Measurements from ENCODE around the gene DSCAML1. TPM values are rescaled to one million over a fixed set of nuclear protein-coding genes. Genes with fewer than 3 reads are reported as not detected.

The DSCAML1 gene
- total RNA-seq, 1 experiment from 2014 or later = 0.90 TPM

DNA sequence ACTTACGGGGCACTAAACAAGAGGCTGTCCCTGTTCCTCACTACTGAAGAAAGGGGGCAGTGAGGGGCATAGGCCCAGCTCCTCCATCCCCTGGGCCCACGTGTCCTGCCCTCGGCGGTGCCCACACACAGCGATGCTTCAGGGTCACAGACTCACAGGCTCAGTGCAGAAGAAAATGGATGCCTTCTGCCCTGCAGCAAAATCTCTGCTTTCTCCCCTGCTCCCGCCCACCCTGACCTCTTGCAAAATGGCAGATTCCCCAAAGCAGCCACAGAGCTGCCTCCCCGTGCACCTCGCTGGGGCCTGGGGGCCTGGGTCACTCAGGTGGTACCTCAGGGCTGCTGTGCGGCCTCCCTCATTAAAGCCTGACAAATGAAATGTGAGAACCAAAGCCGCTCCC is 204.0 kb downstream of the DSCAML1 start:
- Mint-ChIP-seq H3K9me3 (no peaks in the 10 kb centered on the region), H3K4me3 (no peak overlapping the region), H3K27me3 (ENCODE audit: low read depth) (no peaks in the 10 kb centered on the region), H3K36me3 (no peaks in the 10 kb centered on the region), H3K27ac (no peak overlapping the region), H3K4me1 (peaks cover 5% of the 10 kb centered on the region)
- TF ChIP-seq ZNF396 (CRISPR knock-in tag; IDR thresholded peaks at IDR 0.05; ENCODE audit: borderline replicate concordance) = no peak
- no peak for TF ChIP-seq ZBTB21 (CRISPR knock-in tag; IDR thresholded peaks at IDR 0.05; ENCODE audit: borderline replicate concordance)
- no peak for TF ChIP-seq IRF2 (CRISPR knock-in tag; IDR thresholded peaks at IDR 0.05; ENCODE audit: borderline replicate concordance, low read depth)
- no peak for TF ChIP-seq ZNF512 (CRISPR knock-in tag; IDR thresholded peaks at IDR 0.05; ENCODE audit: borderline replicate concordance)
- TF ChIP-seq, protein P1, sequence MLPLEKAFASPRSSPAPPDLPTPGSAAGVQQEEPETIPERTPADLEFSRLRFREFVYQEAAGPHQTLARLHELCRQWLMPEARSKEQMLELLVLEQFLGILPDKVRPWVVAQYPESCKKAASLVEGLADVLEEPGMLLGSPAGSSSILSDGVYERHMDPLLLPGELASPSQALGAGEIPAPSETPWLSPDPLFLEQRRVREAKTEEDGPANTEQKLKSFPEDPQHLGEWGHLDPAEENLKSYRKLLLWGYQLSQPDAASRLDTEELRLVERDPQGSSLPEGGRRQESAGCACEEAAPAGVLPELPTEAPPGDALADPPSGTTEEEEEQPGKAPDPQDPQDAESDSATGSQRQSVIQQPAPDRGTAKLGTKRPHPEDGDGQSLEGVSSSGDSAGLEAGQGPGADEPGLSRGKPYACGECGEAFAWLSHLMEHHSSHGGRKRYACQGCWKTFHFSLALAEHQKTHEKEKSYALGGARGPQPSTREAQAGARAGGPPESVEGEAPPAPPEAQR (CRISPR knock-in tag; IDR thresholded peaks at IDR 0.05) = no peak
- no peak for TF ChIP-seq ETV6 (CRISPR knock-in tag; IDR thresholded peaks at IDR 0.05)
- DNase-seq (ENCODE audit: low spot score) = no peak
- ChIA-PET CTCF (interaction anchor here (1.1 to 1.5 kb wide), 3 partner anchors 100 to 215 kb away, joined by 3 to 5 read pairs (median 5); no protein-coding TSS in a partner anchor), POLR2A (no interaction called here)
- ATAC-seq = no peak

- TF ChIP-seq, protein P2, sequence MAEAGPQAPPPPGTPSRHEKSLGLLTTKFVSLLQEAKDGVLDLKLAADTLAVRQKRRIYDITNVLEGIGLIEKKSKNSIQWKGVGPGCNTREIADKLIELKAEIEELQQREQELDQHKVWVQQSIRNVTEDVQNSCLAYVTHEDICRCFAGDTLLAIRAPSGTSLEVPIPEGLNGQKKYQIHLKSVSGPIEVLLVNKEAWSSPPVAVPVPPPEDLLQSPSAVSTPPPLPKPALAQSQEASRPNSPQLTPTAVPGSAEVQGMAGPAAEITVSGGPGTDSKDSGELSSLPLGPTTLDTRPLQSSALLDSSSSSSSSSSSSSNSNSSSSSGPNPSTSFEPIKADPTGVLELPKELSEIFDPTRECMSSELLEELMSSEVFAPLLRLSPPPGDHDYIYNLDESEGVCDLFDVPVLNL (CRISPR knock-in tag; IDR thresholded peaks at IDR 0.05; ENCODE audit: borderline replicate concordance, low read depth) = no peak
- TF ChIP-seq AFF4 (CRISPR knock-in tag; IDR thresholded peaks at IDR 0.05; ENCODE audit: borderline replicate concordance) (no peak), IRF2 (CRISPR knock-in tag; IDR thresholded peaks at IDR 0.05; ENCODE audit: borderline replicate concordance, low read depth) (no peak), TEAD4 (CRISPR knock-in tag; IDR thresholded peaks at IDR 0.05) (no peak), TCF7 (CRISPR knock-in tag; IDR thresholded peaks at IDR 0.05; ENCODE audit: low read depth) (no peak), ZNF416 (CRISPR knock-in tag; IDR thresholded peaks at IDR 0.05) (no peak), ZNF263 (CRISPR knock-in tag; IDR thresholded peaks at IDR 0.05; ENCODE audit: low read depth) (no peak), SMAD4 (CRISPR knock-in tag; IDR thresholded peaks at IDR 0.05) (no peak), CREB1 (CRISPR knock-in tag; IDR thresholded peaks at IDR 0.05) (no peak), ZNF423 (CRISPR knock-in tag; IDR thresholded peaks at IDR 0.05) (no peak), CREM (CRISPR knock-in tag; IDR thresholded peaks at IDR 0.05) (no peak), MYBL2 (CRISPR knock-in tag; IDR thresholded peaks at IDR 0.05) (no peak)
- TF ChIP-seq, protein P3, sequence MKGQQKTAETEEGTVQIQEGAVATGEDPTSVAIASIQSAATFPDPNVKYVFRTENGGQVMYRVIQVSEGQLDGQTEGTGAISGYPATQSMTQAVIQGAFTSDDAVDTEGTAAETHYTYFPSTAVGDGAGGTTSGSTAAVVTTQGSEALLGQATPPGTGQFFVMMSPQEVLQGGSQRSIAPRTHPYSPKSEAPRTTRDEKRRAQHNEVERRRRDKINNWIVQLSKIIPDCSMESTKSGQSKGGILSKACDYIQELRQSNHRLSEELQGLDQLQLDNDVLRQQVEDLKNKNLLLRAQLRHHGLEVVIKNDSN (CRISPR knock-in tag; IDR thresholded peaks at IDR 0.05) = no peak
- TF ChIP-seq, protein P4, sequence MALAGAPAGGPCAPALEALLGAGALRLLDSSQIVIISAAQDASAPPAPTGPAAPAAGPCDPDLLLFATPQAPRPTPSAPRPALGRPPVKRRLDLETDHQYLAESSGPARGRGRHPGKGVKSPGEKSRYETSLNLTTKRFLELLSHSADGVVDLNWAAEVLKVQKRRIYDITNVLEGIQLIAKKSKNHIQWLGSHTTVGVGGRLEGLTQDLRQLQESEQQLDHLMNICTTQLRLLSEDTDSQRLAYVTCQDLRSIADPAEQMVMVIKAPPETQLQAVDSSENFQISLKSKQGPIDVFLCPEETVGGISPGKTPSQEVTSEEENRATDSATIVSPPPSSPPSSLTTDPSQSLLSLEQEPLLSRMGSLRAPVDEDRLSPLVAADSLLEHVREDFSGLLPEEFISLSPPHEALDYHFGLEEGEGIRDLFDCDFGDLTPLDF (CRISPR knock-in tag; IDR thresholded peaks at IDR 0.05) = no peak
- Mint-ChIP-seq H3K27ac (no peak overlapping the region), H3K27me3 (ENCODE audit: low read depth) (no peaks in the 10 kb centered on the region), H3K4me1 (peaks cover 5% of the 10 kb centered on the region), H3K9me3 (no peaks in the 10 kb centered on the region), H3K36me3 (no peaks in the 10 kb centered on the region), H3K4me3 (no peak overlapping the region)
- ATAC-seq (no peak), DNase-seq (ENCODE audit: low spot score) (no peak)
- ChIA-PET POLR2A (interaction anchor here (0.7 kb wide), 1 partner anchor 16 kb away, joined by 3 read pairs; no protein-coding TSS in a partner anchor), CTCF (interaction anchor here (1.0 to 1.3 kb wide), 4 partner anchors 23 to 165 kb away, joined by 3 to 4 read pairs (median 3); no protein-coding TSS in a partner anchor)
Measured at GRCh38 chr11:117591316-117592039, 205.5 kb downstream of the DSCAML1 start.
